Measurements from ENCODE around the gene C10orf105. TPM values are rescaled to one million over a fixed set of nuclear protein-coding genes. Genes with fewer than 3 reads are reported as not detected.

C10orf105 gene
- total RNA-seq, 1 donor from 2014 or later = not detected

DNA sequence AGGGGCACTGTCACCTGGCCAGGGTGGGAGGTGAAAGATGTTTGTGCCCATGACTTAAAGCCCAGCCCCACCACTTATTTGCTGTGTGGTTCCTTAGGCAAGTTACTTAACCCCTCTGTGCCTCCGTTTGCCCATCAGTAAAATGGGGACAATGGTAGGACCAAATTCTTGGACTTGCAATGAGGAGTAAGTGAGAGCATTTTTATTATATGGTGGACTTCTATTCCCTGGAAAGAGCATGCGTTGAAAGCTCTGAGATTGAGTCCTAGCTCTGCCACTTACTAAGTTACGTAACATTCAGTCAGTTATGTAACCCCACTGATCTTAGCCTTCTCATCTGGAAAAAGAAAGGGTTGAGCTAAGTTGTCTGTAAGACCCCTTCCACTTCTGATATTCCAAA is 35.0 kb upstream of the C10orf105 start:
- no peak for DNase-seq
- no peak overlapping the region for H3K4me3 Mint-ChIP-seq (ENCODE audit: unreplicated experiment)
- H3K36me3 Mint-ChIP-seq (ENCODE audit: unreplicated experiment) = no peaks in the 10 kb centered on the region
- H3K27ac Mint-ChIP-seq (ENCODE audit: unreplicated experiment) = no peak overlapping the region
- peaks cover 4% of the 10 kb centered on the region for H3K27me3 Mint-ChIP-seq (ENCODE audit: unreplicated experiment)
- H3K4me1 Mint-ChIP-seq (ENCODE audit: low read depth, unreplicated experiment) = peaks cover 27% of the 10 kb centered on the region
- TF ChIP-seq, protein P1, sequence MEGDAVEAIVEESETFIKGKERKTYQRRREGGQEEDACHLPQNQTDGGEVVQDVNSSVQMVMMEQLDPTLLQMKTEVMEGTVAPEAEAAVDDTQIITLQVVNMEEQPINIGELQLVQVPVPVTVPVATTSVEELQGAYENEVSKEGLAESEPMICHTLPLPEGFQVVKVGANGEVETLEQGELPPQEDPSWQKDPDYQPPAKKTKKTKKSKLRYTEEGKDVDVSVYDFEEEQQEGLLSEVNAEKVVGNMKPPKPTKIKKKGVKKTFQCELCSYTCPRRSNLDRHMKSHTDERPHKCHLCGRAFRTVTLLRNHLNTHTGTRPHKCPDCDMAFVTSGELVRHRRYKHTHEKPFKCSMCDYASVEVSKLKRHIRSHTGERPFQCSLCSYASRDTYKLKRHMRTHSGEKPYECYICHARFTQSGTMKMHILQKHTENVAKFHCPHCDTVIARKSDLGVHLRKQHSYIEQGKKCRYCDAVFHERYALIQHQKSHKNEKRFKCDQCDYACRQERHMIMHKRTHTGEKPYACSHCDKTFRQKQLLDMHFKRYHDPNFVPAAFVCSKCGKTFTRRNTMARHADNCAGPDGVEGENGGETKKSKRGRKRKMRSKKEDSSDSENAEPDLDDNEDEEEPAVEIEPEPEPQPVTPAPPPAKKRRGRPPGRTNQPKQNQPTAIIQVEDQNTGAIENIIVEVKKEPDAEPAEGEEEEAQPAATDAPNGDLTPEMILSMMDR (IDR thresholded peaks at IDR 0.05; ENCODE audit: partially characterized antibody, unreplicated experiment) = no peak
- peaks cover 6% of the 10 kb centered on the region for H3K9me3 Mint-ChIP-seq (ENCODE audit: unreplicated experiment)

DNA sequence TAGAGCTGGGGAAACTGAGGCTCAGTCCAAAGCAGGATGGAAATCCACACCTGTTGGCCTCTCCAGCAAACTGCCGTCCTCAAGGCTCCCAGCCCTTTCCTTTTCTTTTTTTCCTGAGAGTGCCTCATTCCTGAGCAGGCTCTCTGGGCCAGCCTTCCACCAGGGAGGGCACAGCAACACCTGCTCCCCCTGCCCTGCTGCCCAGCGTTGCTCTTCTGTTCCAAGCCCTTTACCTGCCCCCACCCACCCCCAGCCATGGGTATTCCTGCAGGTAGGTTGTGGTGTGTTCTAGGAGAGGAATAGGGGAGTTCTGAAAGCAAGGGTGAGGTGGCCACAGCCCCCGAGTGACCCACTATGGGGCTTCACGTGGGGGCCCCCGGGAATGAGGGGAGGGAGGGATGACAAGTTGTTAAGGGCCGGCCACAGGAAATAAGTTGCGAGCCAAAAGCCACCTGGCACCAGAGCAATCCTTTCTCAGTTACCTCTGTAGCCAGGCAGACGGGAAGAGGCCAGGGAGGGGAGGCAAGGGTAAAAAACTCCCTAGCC is 34.5 kb upstream of the C10orf105 start:
- peaks cover 4% of the 10 kb centered on the region for H3K27me3 Mint-ChIP-seq (ENCODE audit: unreplicated experiment)
- H3K36me3 Mint-ChIP-seq (ENCODE audit: unreplicated experiment) = no peaks in the 10 kb centered on the region
- DNase-seq = no peak
- no peak overlapping the region for H3K27ac Mint-ChIP-seq (ENCODE audit: unreplicated experiment)
- TF ChIP-seq, protein P1 (IDR thresholded peaks at IDR 0.05; ENCODE audit: partially characterized antibody, unreplicated experiment) = no peak
- H3K4me3 Mint-ChIP-seq (ENCODE audit: unreplicated experiment) = no peak overlapping the region
- H3K4me1 Mint-ChIP-seq (ENCODE audit: low read depth, unreplicated experiment) = peaks cover 27% of the 10 kb centered on the region
- peaks cover 6% of the 10 kb centered on the region for H3K9me3 Mint-ChIP-seq (ENCODE audit: unreplicated experiment)

DNA sequence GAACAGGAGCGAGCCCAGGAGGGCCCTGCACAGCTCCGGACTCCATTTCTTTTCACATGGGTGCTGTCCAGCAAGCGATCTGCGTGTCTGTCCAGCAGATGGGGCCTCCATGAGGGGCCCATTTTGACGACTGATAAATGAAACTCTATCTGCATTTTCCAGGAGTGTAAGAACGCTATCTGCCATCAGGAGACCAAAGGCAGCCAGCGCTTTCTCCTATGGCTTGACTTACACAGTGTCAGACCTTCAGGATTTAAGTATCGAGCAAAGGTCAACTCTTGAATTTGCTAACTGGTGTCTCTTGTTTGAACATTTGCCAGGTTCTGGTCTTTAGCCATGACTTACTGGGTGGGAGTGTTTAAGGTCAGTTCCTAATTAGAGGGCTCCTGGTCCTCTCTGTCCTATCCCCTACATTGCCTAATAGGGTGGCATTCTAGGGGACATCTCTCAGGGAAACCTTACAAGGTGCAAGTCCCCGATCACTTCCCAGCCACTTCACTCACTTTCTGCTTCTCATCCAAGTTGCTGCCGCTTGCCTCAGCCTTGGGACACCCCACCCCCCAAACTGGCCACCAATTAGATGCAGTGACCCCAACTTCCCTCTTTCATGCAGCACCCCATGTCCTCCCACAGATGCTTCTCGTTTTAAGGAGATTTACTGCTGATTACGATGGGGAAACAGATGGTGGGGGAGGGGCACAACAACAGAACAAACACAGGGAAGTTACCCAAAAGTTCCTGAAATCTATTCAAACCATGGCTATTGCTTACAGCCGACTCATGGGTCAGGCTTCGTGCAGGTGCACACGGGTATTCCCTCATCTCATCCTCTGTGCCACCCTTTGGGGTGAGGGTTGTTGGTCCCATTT is 33.7 kb upstream of the C10orf105 start:
- peaks cover 4% of the 10 kb centered on the region for H3K27me3 Mint-ChIP-seq (ENCODE audit: unreplicated experiment)
- no peak for DNase-seq
- H3K27ac Mint-ChIP-seq (ENCODE audit: unreplicated experiment) = peak overlapping the region; percentile 92
- H3K4me1 Mint-ChIP-seq (ENCODE audit: low read depth, unreplicated experiment) = peaks cover 29% of the 10 kb centered on the region
- TF ChIP-seq, protein P1 (IDR thresholded peaks at IDR 0.05; ENCODE audit: partially characterized antibody, unreplicated experiment) = no peak
- H3K4me3 Mint-ChIP-seq (ENCODE audit: unreplicated experiment) = peak overlapping the region; percentile 55
- H3K36me3 Mint-ChIP-seq (ENCODE audit: unreplicated experiment) = no peaks in the 10 kb centered on the region
- H3K9me3 Mint-ChIP-seq (ENCODE audit: unreplicated experiment) = peaks cover 6% of the 10 kb centered on the region

DNA sequence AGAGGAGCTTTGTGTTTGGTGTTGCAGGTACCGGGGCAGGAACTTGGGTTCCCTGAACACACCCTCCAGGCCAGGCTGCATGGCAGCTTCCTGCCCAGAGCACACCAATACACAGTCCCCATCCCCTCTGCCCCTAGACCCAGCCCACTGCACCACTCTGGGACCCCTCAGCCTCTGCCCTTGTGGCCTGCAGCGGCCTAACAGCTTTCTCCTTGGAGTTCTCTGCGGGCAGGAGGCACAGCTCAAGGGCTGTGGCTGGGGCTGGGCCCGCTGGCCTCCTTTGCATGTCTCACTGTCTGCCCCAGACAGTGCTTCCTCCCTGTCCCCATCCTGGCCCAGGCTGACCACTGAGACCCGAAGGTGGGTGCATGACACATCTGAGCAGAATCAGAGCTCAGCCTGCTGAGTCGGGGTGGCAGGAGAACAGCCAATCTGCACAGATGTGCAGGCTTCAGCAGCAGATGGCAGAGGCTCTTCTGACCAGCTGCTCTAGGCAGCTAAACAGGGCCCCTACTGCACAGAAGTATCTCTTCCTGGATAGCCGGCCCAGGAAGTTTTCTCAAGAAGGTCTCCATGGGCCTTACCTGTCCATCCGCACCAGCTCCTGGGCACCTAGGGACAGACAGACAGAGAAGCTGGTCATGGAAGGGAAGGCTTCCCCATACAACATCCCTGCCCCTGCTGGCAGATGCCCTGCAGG is 33.0 kb upstream of the C10orf105 start:
- Mint-ChIP-seq H3K4me3 (ENCODE audit: unreplicated experiment) (peak overlapping the region; percentile 55), H3K9me3 (ENCODE audit: unreplicated experiment) (peaks cover 7% of the 10 kb centered on the region), H3K27ac (ENCODE audit: unreplicated experiment) (peak overlapping the region; percentile 92), H3K27me3 (ENCODE audit: unreplicated experiment) (peaks cover 4% of the 10 kb centered on the region), H3K4me1 (ENCODE audit: low read depth, unreplicated experiment) (peaks cover 30% of the 10 kb centered on the region), H3K36me3 (ENCODE audit: unreplicated experiment) (no peaks in the 10 kb centered on the region)
- DNase-seq = peak; percentile 30
- TF ChIP-seq, protein P1 (IDR thresholded peaks at IDR 0.05; ENCODE audit: partially characterized antibody, unreplicated experiment) = no peak
